ENCODE data around the gene EPB41L4A.

Gene EPB41L4A

GRCh38 chr5:112293587-112293986 is 125.5 kb downstream of the EPB41L4A start (continued):
- no peak for TF ChIP-seq PRDM10 (tag by site-specific recombination; IDR thresholded peaks at IDR 0.05)
- no peak for TF ChIP-seq ZNF600 (tag by site-specific recombination; IDR thresholded peaks at IDR 0.05)
- no peak for TF ChIP-seq SP7 (tag by site-specific recombination; IDR thresholded peaks at IDR 0.05)
- no peak for TF ChIP-seq REPIN1 (tag by site-specific recombination; IDR thresholded peaks at IDR 0.05; ENCODE audit: low read depth)
- no peak for TF ChIP-seq ZBTB44 (tag by site-specific recombination; IDR thresholded peaks at IDR 0.05)
- TF ChIP-seq ELK4 (IDR thresholded peaks at IDR 0.05; ENCODE audit: borderline replicate concordance, low read depth, low read length) = no peak
- no peak for TF ChIP-seq ZNF747 (tag by site-specific recombination; IDR thresholded peaks at IDR 0.05)
- TF ChIP-seq ZNF549 (tag by site-specific recombination; IDR thresholded peaks at IDR 0.05) = no peak
- TF ChIP-seq ZNF157 (tag by site-specific recombination; IDR thresholded peaks at IDR 0.05) = no peak
- TF ChIP-seq ZSCAN4 (tag by site-specific recombination; IDR thresholded peaks at IDR 0.05) = no peak

GRCh38 chr5:112290691-112291090 is 128.4 kb downstream of the EPB41L4A start:
- Histone ChIP-seq H3K4me3 (ENCODE audit: low read depth, low read length) (no peak overlapping the region), H3K36me3 (ENCODE audit: control insufficient read depth in 2 of 2, insufficient read depth in 1 of 2, low read length in 2 of 2) (no peaks in the 10 kb centered on the region), H3K4me1 (ENCODE audit: control insufficient read depth, insufficient read depth, low read length) (no peaks in the 10 kb centered on the region), H3K27ac (ENCODE audit: extremely low read depth, low read depth, low read length) (no peak overlapping the region), H3K9me3 (ENCODE audit: control insufficient read depth, insufficient read depth, low read depth, low read length) (no peaks in the 10 kb centered on the region)
- POLR2A ChIA-PET = no interaction called here
- CTCF ChIA-PET = interaction anchor here (0.6 kb wide), 1 partner anchor 445 kb away, joined by 3 read pairs; no protein-coding TSS in a partner anchor
- TF ChIP-seq ZFHX2 (tag by site-specific recombination; conservative IDR thresholded peaks at IDR 0.05) = peak; percentile 69
- no peak for TF ChIP-seq ZNF341 (tag by site-specific recombination; IDR thresholded peaks at IDR 0.05; ENCODE audit: low read depth)
- 0 out of 2 replicates have a peak, but pooled peaks have one; percentile 45 for TF ChIP-seq EGR2 (tag by site-specific recombination; IDR thresholded peaks at IDR 0.05; ENCODE audit: low read depth)
- TF ChIP-seq ZNF26 (tag by site-specific recombination; IDR thresholded peaks at IDR 0.05) = no peak
- TF ChIP-seq ZFP3 (tag by site-specific recombination; IDR thresholded peaks at IDR 0.05; ENCODE audit: low read depth) = no peak
- TF ChIP-seq ZNF274 (IDR thresholded peaks at IDR 0.05; ENCODE audit: low read length) = no peak
- TF ChIP-seq ZNF274 (tag by site-specific recombination; IDR thresholded peaks at IDR 0.05; ENCODE audit: borderline replicate concordance) = no peak

Measured in HEK293 (cell line).